HG02642 (cell line): ENCODE results near the gene HS3ST5.

ENCODE experiments used
- ATAC-seq: cut with Tn5 transposase; IDR thresholded peaks from one replicate; pipeline ENCODE4 v1.9.1; 2021; ENCODE audit warnings: mild to moderate bottlenecking; ENCODE audit not compliant: unreplicated experiment, poor library complexity

Gene HS3ST5, protein sequence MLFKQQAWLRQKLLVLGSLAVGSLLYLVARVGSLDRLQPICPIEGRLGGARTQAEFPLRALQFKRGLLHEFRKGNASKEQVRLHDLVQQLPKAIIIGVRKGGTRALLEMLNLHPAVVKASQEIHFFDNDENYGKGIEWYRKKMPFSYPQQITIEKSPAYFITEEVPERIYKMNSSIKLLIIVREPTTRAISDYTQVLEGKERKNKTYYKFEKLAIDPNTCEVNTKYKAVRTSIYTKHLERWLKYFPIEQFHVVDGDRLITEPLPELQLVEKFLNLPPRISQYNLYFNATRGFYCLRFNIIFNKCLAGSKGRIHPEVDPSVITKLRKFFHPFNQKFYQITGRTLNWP

DNA sequence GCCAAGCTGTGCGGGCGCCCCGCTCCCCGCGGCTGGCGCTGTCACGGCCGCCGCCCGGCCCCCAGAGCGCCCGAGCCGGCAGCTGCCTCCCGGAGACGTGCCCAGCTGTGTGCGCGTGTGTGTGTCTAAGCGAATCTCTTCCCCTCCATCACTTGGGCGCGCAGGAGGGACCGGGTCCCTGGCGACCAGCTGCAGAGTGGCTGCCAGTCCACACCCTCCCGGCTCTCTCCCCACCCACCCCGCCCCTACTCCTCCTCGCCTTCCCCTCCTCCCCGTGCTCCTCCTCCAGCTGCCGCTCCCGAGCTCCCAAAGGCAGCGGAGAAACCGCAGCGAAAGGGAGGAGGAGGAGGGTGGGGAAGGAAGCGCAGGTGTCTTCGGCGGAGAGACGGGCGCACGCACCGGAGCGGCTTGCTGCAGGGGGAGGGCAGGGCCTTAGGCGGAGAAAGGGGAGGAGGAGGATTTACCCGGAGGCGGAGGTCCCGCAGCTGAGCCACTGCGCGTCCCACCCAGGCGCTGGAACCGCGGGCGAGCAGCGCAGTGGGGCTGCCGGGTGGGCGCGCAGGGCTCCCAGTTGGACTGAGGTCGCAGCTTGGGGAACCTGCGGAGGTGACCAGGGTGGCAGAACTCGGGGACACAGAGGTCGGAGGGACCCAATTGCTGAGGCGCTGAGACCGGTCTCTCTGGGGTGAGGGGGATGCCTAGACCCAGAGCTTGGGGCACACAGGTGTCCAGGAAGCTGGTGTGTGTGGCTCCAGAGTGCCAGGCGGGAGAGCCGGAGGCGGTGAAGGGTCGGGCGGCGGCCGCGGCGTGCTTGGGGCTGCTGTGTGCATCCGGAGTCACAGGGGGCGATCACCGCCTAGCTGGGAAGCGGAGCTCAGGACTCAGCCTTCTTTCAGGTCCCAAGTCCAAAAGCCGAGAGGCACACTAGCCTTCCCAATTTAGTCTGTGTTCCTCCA, at the start of gene HS3ST5:
Gene HS3ST5 (minus strand): TSS at position 198 of the 956 bp plus-strand sequence. CDS start 280,178 bp downstream, outside the sequence.
- ATAC-seq, result peak; percentile 46

DNA sequence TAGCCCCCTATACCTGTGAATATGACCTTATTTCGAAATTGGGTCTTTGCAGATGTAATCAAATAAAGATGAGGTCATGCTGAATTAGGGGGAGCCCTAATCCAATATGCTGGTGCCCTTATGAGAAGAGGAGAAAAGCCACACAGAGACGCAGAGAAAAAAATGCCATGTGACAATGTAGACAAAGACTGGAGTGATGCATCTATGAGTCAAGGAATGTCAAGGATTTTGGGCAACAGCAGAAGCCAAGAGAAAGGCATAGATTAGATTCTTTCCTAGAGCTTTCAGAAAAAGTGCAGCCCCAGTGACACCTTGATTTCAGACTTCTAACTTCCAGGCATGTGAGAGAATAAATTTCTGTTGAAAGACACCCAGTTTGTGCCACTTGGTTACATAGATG, 47.4 kb upstream of the HS3ST5 start:
- ATAC-seq, result no peak

DNA sequence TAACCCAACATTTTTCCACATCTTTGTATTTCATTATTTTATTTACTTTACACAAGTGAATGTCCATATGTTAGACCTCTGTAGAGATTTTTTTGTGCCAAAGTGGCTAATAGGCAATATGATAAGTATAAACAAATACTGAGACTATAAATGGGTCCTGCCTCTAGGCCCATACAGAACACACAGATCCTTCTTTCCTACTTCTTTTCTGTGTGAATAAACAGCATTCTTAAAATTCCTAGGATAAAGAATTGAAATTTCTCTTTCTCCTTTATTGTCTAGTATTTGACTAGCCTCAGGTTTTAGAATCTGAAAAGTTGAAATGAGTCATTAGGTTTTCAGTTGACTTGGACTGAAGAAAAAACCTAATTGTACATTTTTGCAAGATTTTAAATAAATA, 46.3 kb upstream of the HS3ST5 start:
- ATAC-seq, result no peak

DNA sequence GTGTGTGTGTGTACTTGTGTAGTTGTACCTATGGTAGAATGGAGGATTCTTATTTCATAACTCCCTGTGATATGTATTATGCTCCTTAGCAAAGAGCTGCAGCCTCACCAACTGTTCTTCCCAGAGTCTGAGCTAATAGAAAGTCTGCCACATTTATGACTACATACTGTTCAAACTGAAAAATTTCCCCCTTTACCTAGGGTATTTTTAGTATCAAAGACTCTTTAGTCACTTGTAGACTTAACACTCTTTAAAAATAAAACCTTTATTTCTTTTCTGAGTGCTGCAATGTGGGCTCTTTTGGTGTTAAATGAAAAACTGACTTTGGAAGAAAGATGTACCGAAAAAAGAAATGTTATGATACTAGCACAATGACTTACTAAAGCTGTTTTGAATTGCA, 39.6 kb upstream of the HS3ST5 start:
- no peak for ATAC-seq

DNA sequence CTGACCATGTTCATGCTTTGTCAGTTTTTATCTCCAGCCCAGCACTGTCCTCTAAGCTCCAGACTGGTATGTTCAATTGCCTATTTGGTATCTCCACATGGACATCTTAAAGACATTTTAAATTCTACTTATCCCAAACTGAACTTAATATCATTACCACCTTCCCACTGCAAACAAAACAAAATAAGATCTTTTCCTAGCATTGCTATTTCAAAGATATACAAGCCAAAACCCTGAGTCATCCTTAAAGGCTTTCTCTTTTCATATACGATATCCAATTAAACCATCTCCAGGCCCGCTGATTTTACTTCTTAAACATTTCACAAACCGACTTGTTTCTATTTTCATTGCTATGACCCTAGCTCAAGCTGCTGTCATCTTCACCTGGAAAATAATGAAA, 35.1 kb upstream of the HS3ST5 start:
- ATAC-seq, result no peak

DNA sequence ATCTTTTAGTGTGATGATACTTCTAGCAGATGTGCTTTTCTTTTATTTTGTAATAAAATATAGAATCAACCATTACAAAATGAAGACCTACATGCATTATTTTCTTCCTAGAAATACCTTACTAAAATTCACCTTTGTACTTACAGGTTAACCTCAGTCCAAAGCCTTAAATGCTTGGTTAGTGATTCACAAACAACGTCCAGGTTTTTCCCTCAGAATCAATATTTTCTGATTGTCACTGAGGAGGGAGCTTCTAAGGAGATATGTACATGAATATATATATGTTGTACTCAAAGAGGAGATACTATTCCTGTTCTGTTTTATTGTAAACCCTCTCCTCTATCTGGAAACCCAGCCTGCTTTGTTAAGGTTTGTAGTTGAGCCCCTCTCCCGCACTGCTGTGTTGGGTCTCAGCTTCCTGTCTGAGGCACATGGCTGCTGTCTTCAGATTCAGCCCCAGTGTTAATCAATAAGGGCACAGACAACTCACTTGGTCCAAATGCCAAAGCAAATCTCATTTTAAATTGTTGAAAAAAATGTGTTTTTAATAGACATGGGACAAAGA, 33.9 kb upstream of the HS3ST5 start:
- no peak for ATAC-seq

DNA sequence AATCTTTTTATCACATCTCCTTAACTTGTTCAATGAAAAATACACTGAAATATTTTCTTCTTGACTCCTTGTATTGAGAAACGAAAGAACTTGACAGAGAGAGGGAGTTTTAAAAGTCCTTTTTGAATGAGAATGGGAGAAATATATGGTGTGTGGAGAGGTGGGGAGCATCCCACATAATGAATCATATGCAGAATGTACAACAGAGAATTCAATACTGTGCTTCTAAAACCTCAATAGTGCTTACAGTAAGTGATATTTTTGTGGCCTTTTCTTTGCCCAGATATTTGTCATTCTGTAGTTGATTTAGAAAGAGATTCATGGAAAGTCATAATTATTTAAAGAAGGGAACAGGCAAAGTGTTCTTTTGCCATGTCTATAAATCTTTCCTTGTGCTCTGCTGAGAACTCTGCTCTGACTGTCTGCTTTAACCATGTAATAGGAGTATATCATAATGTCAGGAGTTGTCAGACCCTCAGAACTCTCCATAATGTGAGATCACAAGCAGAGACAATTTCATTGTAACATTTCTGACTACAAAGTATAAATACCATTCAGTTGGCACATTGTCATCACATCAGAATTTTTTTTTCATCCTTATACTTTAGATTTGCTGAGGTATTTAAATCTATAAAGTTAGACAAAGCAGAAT, 32.8 kb upstream of the HS3ST5 start:
- ATAC-seq, result no peak

DNA sequence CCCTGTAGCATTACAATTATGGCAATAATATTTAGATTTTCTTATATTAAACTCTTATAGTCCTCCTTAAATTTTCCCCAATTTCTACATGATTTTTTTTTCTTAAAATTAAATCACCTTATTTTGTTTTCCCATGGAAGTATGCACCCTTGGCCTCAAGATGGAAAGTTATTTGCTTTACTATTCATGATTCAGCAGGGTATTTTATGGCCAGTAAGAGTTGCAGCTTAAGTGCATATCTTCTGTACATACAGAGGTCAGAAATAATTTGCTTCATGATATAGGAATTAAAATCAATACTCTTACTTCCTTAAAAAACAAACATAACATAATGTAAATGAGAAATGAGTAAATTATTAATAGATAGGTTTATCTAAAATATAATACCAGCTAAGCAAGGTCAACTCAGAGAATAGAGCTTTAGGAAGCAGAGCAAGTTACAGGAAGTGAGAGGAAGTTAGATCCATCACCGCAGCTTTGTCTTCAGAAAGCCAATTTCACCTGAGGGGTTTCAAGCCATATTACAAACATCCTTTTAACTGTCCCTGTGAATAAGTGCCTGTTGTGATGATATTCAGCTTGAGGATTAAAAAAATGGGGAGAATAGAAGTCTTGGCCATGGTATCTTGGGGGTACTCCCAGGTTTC, 24.6 kb upstream of the HS3ST5 start:
- ATAC-seq, result no peak

DNA sequence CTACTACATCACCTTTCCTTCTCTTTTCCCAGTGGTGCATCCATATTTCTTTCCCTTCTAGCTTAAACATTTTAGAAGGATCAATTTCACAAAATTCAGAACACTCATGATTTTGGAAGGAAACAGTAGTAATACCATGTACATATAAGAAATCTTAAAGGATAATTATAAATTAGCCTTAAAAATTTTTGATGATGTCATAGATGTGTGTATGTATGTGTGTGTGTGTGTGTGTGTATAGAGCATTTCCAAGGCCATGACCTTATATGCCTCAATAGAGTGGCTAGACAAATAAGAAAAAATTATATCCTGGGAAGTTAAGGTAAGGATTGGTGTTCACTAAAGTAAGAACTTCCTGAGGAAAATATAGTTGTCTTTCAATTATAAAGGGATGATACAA, 24.1 kb upstream of the HS3ST5 start:
- ATAC-seq, result no peak

DNA sequence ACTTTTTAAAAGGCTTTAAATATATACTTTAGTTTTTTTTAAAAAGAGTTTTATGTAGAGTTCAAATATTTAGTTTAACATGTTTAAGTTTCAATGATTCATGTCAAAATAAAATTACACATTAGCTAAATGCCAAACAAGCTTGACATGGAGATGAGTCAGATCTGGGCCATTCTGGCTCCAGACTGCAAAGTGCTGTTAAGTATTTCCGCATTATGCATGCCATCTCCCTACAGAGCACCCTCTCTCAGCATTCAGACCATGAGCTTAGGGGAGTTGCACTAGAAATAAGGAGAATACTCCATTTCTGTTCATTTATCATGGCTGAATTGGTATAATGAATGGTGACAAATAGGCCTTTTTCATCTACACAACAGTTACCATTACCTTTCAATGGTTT, 21.5 kb upstream of the HS3ST5 start:
- no peak for ATAC-seq

DNA sequence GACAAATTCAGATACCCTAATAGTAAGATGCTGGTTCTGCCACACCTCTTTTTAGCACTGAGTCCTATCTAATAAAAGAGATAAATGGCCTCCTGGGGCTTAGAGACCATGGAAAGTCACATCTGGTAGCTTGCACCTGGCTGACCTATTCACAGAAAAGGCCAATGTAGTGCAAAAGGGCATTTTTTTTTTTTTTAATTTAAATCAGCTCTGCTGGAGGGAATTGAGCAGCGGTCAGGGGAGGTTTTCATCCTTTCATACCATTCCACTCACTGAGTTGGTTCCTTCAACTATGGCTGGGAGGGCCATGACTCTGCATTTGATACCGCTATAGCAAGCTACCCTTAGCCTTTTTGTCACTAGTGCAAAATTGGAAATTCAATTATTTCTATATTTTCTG, 20.1 kb upstream of the HS3ST5 start:
- ATAC-seq, result no peak

DNA sequence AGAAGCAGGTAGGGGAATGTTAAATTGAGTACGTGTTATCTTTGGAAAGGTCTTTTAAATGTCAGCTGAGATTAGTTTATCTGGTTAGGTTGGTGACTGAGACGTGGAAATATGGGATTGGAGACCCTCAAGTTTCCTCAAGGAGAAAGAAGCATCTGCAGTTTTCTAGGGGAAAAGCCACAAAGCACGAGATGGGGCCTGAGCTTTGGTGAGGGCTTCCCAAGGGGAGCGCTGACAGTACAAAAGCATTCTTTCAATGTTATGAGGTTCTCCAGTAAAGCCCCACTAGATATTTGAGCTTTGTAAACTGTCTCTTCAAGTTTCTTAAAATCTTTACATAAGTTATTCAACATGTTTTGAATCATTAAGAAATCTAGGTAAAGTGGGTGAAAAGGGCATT, 19.6 kb upstream of the HS3ST5 start:
- no peak for ATAC-seq

DNA sequence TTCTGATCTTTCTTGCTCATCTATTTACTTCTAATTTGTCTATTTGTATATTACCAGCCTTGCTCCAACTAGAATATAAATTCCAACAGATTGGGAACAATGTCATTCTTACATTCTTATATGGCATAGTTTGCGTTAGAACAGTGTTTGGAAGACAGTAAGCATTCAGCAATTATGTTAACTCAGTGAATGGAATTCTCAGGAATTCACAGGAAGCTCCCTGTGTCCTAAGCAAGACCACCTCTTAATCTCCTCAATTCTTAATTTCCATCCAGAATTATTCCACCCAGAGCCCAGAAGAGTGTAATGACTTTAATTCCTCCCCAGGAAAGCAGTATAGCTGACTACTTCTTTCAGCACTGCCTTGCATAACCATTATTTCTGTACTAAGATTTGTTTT, 18.2 kb upstream of the HS3ST5 start:
- no peak for ATAC-seq

DNA sequence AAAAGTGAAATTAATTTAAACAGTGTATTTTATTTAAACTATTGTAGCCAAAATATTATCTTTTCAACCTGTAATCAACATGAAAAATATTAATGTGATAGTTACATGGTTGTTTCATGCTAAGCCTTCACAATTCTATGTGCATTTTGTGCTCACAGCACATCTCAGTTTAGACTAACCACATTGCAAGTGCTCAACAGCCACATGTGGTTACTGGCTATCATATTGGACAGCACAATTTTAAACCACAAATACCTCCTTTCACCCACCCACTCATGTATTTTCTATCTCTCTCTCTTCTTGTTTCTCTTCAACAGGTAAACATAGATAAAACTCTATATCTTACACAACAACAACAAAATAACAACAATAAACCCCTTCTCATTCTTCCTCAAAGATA, 12.5 kb upstream of the HS3ST5 start:
- ATAC-seq, result no peak

DNA sequence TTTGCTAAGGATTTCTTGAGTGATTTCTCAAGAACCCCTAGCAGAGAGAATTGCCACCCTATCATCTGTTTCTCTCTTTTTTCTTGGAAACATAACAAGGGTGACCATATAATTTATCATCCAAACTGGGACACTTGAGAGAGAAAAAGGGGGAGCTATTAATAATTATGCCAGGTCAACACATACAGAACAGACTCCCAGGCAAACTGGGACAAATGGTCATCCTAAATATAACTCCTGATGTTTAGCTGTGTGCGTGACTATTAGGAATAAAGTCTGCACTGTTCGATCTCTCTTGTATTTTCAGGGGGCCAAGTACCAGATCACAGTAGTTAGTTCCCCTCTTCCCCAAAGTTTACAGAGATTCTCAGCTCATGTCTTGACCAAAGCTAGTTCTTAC, 11.7 kb upstream of the HS3ST5 start:
- no peak for ATAC-seq

DNA sequence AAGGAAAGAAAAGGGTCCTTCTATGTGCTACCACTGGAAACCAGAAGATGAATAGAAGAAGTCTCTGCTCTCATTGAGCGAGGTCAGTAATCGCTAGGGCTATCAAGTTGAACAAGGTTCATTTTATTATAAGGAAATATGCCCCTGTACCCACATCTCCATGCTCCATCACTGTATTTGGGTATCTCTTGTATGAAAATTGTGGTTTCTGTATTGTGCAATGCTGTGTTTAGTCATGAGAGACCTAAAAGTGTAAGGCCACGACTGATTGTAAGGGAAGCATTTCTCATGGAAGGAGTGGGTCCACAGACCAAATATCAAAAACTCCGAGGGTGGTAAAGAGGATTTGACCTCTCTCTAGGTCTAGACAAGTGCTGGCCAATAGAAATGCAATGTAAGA, 3.6 kb upstream of the HS3ST5 start:
- no peak for ATAC-seq

DNA sequence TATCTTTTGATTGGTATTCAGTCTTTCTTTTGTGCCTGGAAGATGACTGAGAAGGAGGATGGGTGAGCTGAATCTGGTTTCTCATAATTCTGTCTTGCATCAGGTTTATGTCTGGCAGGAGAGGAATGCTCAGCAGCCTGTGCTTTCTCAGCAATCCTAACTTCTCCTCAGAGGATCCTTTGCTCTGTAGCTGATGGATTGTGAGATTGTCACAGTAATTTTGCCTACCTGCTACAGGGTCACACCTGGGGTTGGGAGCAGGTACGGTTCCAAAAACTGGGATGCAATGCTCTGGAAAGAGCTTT, 2.1 kb upstream of the HS3ST5 start:
- no peak for ATAC-seq

DNA sequence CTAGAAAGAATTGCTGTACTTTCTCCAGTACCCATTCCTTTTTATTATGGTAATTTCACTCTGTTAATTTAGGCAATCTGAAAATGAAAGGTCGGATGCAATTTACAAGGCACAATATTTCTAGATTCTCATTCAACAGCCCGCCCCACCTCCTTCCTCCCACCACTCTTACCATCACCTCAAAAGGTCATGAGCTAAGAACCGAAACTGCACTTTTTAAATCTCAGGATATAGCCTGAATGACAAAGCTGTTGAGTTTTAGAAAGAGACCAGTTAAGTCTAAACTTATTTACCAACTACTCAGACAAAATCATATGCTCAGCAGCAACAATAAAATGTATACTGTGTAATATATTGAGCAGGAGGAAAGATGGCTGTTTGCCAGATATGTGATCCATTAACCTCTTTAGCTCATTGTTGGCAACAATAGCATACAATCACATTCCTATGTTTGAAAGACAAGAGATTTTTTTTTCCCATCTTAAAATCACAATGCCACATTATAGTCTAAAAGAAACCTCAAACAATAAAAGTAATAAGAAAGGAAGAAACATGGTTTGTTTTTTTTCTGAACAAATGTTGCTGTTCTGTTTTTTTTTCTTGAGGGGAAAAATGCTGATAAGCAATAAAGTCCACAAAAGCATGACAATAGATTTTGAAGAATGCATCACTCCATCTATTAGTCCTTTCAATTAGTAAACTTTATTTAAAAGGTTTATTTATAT, 1.6 kb upstream of the HS3ST5 start:
- no peak for ATAC-seq

DNA sequence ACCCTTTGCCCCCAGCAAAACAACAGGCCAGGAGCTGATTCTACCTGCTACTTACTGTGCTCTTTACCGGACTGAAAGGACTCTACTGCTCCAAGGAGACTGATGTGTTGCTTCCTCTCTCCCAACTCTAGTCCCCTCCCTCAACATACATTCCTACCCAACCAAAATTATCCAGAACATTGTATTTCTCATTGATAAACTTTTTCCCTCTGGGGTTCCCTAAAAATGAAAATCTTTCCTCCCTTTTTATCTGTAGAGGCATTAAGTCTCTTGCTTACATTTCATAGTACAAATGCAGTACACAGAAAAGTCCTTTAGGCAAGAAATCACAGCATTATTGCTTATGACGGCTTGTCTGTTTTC, 940 bp upstream of the HS3ST5 start:
- ATAC-seq, result no peak
